CD14-positive monocyte (primary cell): ENCODE results near the gene EIF5AL1. TPM values are rescaled to one million over a fixed set of nuclear protein-coding genes. Genes with fewer than 3 reads are reported as not detected.
"Not testable (repeated sequence)": the region's sequence is repeated elsewhere in the genome, so short reads cannot be mapped to it uniquely, and the experiment has no call there.

Experiments
- DNase-seq, 3 donors: peaks; one replicate each; pipeline ENCODE4 v3.0.0-alpha.2; 2011 to 2022
- H2AFZ ChIP-seq: 2 replicates; pipeline ENCODE4 v1.6.0; 2012; ENCODE audit warnings: mild to moderate bottlenecking, low read depth, low read length, inconsistent platforms; ENCODE audit not compliant: insufficient read depth, poor library complexity, severe bottlenecking
- H3K27ac ChIP-seq, 2 donors: 1 replicate in 1 of 2; 2 replicates in 1 of 2; pipeline ENCODE4 v1.5.1; 2012 to 2013; ENCODE audit warnings: low read length in 2 of 2, control low read depth in 1 of 2, inconsistent platforms in 1 of 2, low read depth in 1 of 2, mild to moderate bottlenecking in 1 of 2
- H3K27me3 ChIP-seq, 2 donors: one replicate each; pipeline versions ENCODE4 v1.6.0 to v1.6.1; 2011 to 2013; ENCODE audit warnings: low read length in 2 of 2; ENCODE audit not compliant: control insufficient read depth in 2 of 2, insufficient read depth in 2 of 2
- H3K36me3 ChIP-seq, 2 donors: replicated peaks in 1 of 2; 1 replicate in 1 of 2; 2 replicates in 1 of 2; pipeline versions ENCODE4 v1.5.1 to v1.6.1; 2012 to 2013; ENCODE audit warnings: low read length in 2 of 2, control low read depth in 1 of 2, inconsistent platforms in 1 of 2, mild to moderate bottlenecking in 1 of 2; ENCODE audit not compliant: insufficient read depth in 2 of 2, control insufficient read depth in 1 of 2
- H3K4me1 ChIP-seq, 2 donors: 1 replicate in 1 of 2; 2 replicates in 1 of 2; pipeline versions ENCODE4 v1.5.1 to v1.6.1; 2012 to 2013; ENCODE audit warnings: low read length in 2 of 2, control low read depth in 1 of 2, inconsistent platforms in 1 of 2, mild to moderate bottlenecking in 1 of 2, moderate library complexity in 1 of 2; ENCODE audit not compliant: insufficient read depth in 2 of 2, control insufficient read depth in 1 of 2
- H3K4me2 ChIP-seq: replicated peaks from 2 replicates; pipeline ENCODE3; 2012; ENCODE audit warnings: low read length, moderate library complexity, mild to moderate bottlenecking; ENCODE audit not compliant: poor library complexity, severe bottlenecking; ENCODE audit errors: extremely low read depth
- H3K4me3 ChIP-seq, 3 experiments: fragments of 200-600 bp in 1 of 3; sonication (generic) in 1 of 3; replicated peaks in 1 of 3; 1 replicate in 2 of 3; 2 replicates in 1 of 3; pipeline ENCODE4 v1.5.1; 2011 to 2013; ENCODE audit warnings: low read length in 3 of 3, mild to moderate bottlenecking in 3 of 3, control low read depth in 2 of 3, low read depth in 2 of 3, inconsistent platforms in 1 of 3, moderate library complexity in 1 of 3
- H3K79me2 ChIP-seq: 2 replicates; pipeline ENCODE4 v1.6.0; 2012; ENCODE audit warnings: mild to moderate bottlenecking, control low read depth, inconsistent platforms, low read length, moderate library complexity; ENCODE audit not compliant: insufficient read depth
- H3K9ac ChIP-seq: 2 replicates; pipeline ENCODE4 v1.6.0; 2017; ENCODE audit warnings: low read length, mild to moderate bottlenecking; ENCODE audit not compliant: insufficient read depth, poor library complexity, severe bottlenecking
- H3K9me3 ChIP-seq, 2 donors: replicated peaks in 1 of 2; 1 replicate in 1 of 2; 2 replicates in 1 of 2; pipeline versions ENCODE4 v1.5.1 to v1.6.1; 2012 to 2013; ENCODE audit warnings: low read length in 2 of 2, control low read depth in 1 of 2; ENCODE audit not compliant: control insufficient read depth in 1 of 2, insufficient read depth in 1 of 2
- H4K20me1 ChIP-seq: 2 replicates; pipeline ENCODE4 v1.6.0; 2012; ENCODE audit warnings: mild to moderate bottlenecking, low read length, control low read depth, moderate library complexity; ENCODE audit not compliant: insufficient read depth
- H3K27ac Mint-ChIP-seq, 7 donors: one replicate each; pipeline ENCODE4 v1.8.0; 2020; ENCODE audit warnings: mild to moderate bottlenecking in 7 of 7, mixed read lengths in 7 of 7, moderate library complexity in 6 of 7, inconsistent platforms in 2 of 7
- H3K27me3 Mint-ChIP-seq, 3 donors: one replicate each; pipeline ENCODE4 v1.8.0; 2021 to 2022; ENCODE audit warnings: low read depth in 3 of 3, mild to moderate bottlenecking in 3 of 3, mixed read lengths in 3 of 3, moderate library complexity in 3 of 3, inconsistent platforms in 1 of 3
- H3K36me3 Mint-ChIP-seq, 2 donors: one replicate each; pipeline ENCODE4 v1.8.0; 2020; ENCODE audit warnings: mixed read lengths in 2 of 2, inconsistent platforms in 1 of 2, mild to moderate bottlenecking in 1 of 2
- H3K4me1 Mint-ChIP-seq: one replicate; pipeline ENCODE4 v1.8.0; 2020; ENCODE audit warnings: mild to moderate bottlenecking, mixed read lengths
- H3K4me3 Mint-ChIP-seq, 2 donors: one replicate each; pipeline ENCODE4 v1.8.0; 2020; ENCODE audit warnings: mild to moderate bottlenecking in 2 of 2, mixed read lengths in 2 of 2, moderate library complexity in 1 of 2
- H3K9me3 Mint-ChIP-seq, 7 donors: one replicate each; pipeline ENCODE4 v1.8.0; 2020 to 2022; ENCODE audit warnings: mixed read lengths in 7 of 7, mild to moderate bottlenecking in 6 of 7, moderate library complexity in 6 of 7, inconsistent platforms in 2 of 7
- CTCF ChIP-seq: fragments of 200-600 bp; IDR thresholded peaks from one replicate; pipeline ENCODE4 v1.8.0; 2022; ENCODE audit warnings: antibody characterized with exemption, mild to moderate bottlenecking
- WGBS: methylation state at CpG from one replicate; pipeline ENCODE4 v1.1.5; 2013; ENCODE audit warnings: missing lambda C conversion rate; ENCODE audit not compliant: insufficient coverage; 5-methylcytosine and 5-hydroxymethylcytosine counted together
- intact Hi-C, 2 donors: fragments of 100-400 bp; cut with micrococcal nuclease; formaldehyde crosslinking; loops; one replicate each; pipeline versions ENCODE4 v1.15.0 to v1.15.1; 2023
- polyA minus RNA-seq: library from RNA; depleted of rRNA, polyadenylated mRNA; stranded (reverse); fragments of >200 nt; gene quantifications from 2 replicates; pipeline ENCODE4 v1.2.3, GENCODE V29; 2012
- polyA plus RNA-seq, 3 donors: library from polyadenylated mRNA; depleted of rRNA in 1 of 3; unstranded in 2 of 3; stranded (reverse) in 1 of 3; fragments of 300-500 nt in 2 of 3; fragments of >200 nt in 1 of 3; fragmentation: Illumina TruSeq in 2 of 3; gene quantifications; 1 replicate in 2 of 3; 2 replicates in 1 of 3; pipeline ENCODE4 v1.2.3, GENCODE V29; 2012 to 2021
- total RNA-seq, 12 experiments: library from RNA in 1 of 12; stranded (reverse) in 1 of 12; fragments of 120-200 nt in 1 of 12; gene quantifications; one replicate each; pipeline ENCODE4 v1.2.4 and lab custom pipeline; 2013 to 2026; ENCODE audit warnings: mixed read lengths in 6 of 12, inconsistent platforms in 1 of 12

EIF5AL1 gene
- 0.27 TPM for total RNA-seq (2013)
- polyA plus RNA-seq (1 to 10 TPM in 1 of 3 donors, under 1 TPM in 2; 0.16 to 1.7 (median 0.17) TPM), polyA minus RNA-seq (0.24 and 0.28 TPM in 2 replicates), total RNA-seq (lab: John Stamatoyannopoulos, UW) (1.1 to 2.5 (median 1.8) reads per million in 11 experiments)

DNA sequence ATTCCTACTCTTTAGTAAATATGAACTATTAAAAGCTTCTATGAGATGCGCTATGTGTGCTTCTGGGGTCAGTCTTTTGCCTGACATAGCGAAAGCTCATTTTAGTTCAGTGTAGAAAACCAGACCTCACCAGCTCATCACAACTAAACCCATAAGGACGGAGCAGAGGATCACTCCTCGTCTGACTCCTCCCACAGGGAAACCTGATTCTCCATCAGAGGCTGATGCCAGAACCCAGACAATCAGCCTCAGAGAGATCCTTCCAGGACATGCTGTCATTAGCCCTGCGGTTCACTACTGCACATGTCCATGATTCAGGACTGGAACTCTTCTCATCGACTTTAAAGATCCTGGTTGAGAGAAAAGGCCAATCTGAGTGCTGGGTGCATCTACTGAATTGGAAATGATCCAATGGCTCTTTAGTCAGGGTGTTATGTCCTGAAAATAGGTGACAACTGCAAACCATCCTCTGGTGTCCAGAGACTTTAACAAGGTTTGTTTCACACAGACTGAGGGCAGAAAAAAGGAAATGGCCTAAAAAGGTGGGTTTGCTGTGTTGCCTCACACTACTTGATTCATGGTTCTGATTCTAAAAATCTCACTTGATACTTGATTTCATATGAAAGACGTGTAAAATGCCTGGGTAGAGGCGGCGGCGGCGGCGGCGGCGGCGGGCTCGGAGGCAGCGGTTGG lies at the start of gene EIF5AL1:
Gene EIF5AL1, plus strand, starts transcription at position 643 of the 693 bp plus-strand sequence. CDS start 117 bp downstream, outside the sequence.
- H3K27ac Mint-ChIP-seq, H3K4me3 Mint-ChIP-seq, H3K36me3 ChIP-seq, DNase-seq, intact Hi-C loops, H3K9me3 ChIP-seq, H3K36me3 Mint-ChIP-seq, H3K79me2 ChIP-seq, H3K9ac ChIP-seq, H3K27me3 ChIP-seq, H3K4me1 Mint-ChIP-seq, H3K4me2 ChIP-seq, H3K4me1 ChIP-seq, H3K4me3 ChIP-seq, H3K9me3 Mint-ChIP-seq, H3K27ac ChIP-seq, H3K27me3 Mint-ChIP-seq, H2AFZ ChIP-seq, H4K20me1 ChIP-seq: not testable (repeated sequence)
- no CpG with 5 or more reads among the region's 17 CpGs for WGBS

GRCh38 chr10:79463578-79464496 lies 48.5 kb upstream of the EIF5AL1 start:
- no peaks in the 10 kb centered on the region for H3K9me3 ChIP-seq
- intact Hi-C loops = no loop called here
- Mint-ChIP-seq H3K27me3 (peaks cover 0 to 3% (median 0%) of the 10 kb centered on the region in 3 donors), H3K4me1 (peaks cover 20% of the 10 kb centered on the region), H3K27ac (no peak overlapping the region), H3K36me3 (no peaks in the 10 kb centered on the region), H3K4me3 (no peak overlapping the region), H3K9me3 (no peaks in the 10 kb centered on the region)
- WGBS = 96% methylated on average over 10 of the region's 10 CpGs
- no peak for TF ChIP-seq CTCF
- H4K20me1 ChIP-seq = no peaks in the 10 kb centered on the region
- no peak overlapping the region for H3K9ac ChIP-seq
- no peaks in the 10 kb centered on the region for H3K36me3 ChIP-seq
- DNase-seq = no peak
- H3K27me3 ChIP-seq = peaks cover 0 to 3% of the 10 kb centered on the region in 2 donors
- no peak overlapping the region for H3K27ac ChIP-seq
- no peaks in the 10 kb centered on the region for H3K79me2 ChIP-seq
- H3K4me3 ChIP-seq = no peak overlapping the region
- H3K4me2 ChIP-seq = no peak overlapping the region
- H2AFZ ChIP-seq = no peak overlapping the region
- H3K4me1 ChIP-seq = peaks cover 18 to 19% of the 10 kb centered on the region in 2 donors
